Osteoblast (primary cell): ENCODE results near the gene CXCL17. TPM values are rescaled to one million over a fixed set of nuclear protein-coding genes. Genes with fewer than 3 reads are reported as not detected.

Experiments used
- DNase-seq: peaks from one replicate; pipeline ENCODE4 v3.0.0; 2011; ENCODE audit warnings: low spot score, mixed read lengths; ENCODE audit not compliant: insufficient read length; ENCODE audit errors: missing footprints
- H2AFZ ChIP-seq: 2 replicates; pipeline ENCODE4 v1.6.0; 2011; ENCODE audit warnings: mild to moderate bottlenecking, low read length
- H3K27ac ChIP-seq: 2 replicates; pipeline ENCODE4 v1.5.1; 2011; ENCODE audit warnings: mild to moderate bottlenecking, low read depth, low read length, moderate library complexity
- H3K27me3 ChIP-seq: 2 replicates; pipeline ENCODE4 v1.6.0; 2012; ENCODE audit warnings: mild to moderate bottlenecking, control low read depth, inconsistent platforms, low read length, moderate library complexity; ENCODE audit not compliant: insufficient read depth
- H3K36me3 ChIP-seq: 2 replicates; pipeline ENCODE4 v1.5.1; 2011; ENCODE audit warnings: mild to moderate bottlenecking, low read length, control low read depth, moderate library complexity; ENCODE audit not compliant: insufficient read depth
- H3K4me1 ChIP-seq: 2 replicates; pipeline ENCODE4 v1.5.1; 2011; ENCODE audit warnings: mild to moderate bottlenecking, low read length, control low read depth, moderate library complexity; ENCODE audit not compliant: insufficient read depth
- H3K4me2 ChIP-seq: 2 replicates; pipeline ENCODE4 v1.6.0; 2011; ENCODE audit warnings: mild to moderate bottlenecking, low read length; ENCODE audit not compliant: insufficient read depth
- H3K4me3 ChIP-seq: fragments of 200-600 bp; sonication (generic); 3 replicates; pipeline ENCODE4 v1.5.1; 2012; ENCODE audit warnings: mild to moderate bottlenecking, low read length, inconsistent platforms; ENCODE audit not compliant: insufficient read depth
- H3K79me2 ChIP-seq: 2 replicates; pipeline ENCODE4 v1.6.0; 2012; ENCODE audit warnings: mild to moderate bottlenecking, low read length, control low read depth, inconsistent platforms; ENCODE audit not compliant: insufficient read depth
- H3K9me3 ChIP-seq: 2 replicates; pipeline ENCODE4 v1.5.1; 2011; ENCODE audit warnings: low read depth, low read length, control low read depth
- H4K20me1 ChIP-seq: 2 replicates; pipeline ENCODE4 v1.6.0; 2012; ENCODE audit warnings: mild to moderate bottlenecking, low read length, control low read depth; ENCODE audit not compliant: insufficient read depth
- CTCF ChIP-seq: IDR thresholded peaks from 2 replicates; pipeline ENCODE4 v1.5.1; 2011; ENCODE audit warnings: mild to moderate bottlenecking, low read depth, low read length, moderate library complexity; ENCODE audit errors: extremely low read depth
- total RNA-seq: library from RNA; depleted of rRNA; stranded (reverse); fragments of >200 nt; gene quantifications from 2 replicates; pipeline ENCODE4 v1.2.3, GENCODE V29; 2012

Gene CXCL17
- total RNA-seq, 1 donor, result not detected

DNA sequence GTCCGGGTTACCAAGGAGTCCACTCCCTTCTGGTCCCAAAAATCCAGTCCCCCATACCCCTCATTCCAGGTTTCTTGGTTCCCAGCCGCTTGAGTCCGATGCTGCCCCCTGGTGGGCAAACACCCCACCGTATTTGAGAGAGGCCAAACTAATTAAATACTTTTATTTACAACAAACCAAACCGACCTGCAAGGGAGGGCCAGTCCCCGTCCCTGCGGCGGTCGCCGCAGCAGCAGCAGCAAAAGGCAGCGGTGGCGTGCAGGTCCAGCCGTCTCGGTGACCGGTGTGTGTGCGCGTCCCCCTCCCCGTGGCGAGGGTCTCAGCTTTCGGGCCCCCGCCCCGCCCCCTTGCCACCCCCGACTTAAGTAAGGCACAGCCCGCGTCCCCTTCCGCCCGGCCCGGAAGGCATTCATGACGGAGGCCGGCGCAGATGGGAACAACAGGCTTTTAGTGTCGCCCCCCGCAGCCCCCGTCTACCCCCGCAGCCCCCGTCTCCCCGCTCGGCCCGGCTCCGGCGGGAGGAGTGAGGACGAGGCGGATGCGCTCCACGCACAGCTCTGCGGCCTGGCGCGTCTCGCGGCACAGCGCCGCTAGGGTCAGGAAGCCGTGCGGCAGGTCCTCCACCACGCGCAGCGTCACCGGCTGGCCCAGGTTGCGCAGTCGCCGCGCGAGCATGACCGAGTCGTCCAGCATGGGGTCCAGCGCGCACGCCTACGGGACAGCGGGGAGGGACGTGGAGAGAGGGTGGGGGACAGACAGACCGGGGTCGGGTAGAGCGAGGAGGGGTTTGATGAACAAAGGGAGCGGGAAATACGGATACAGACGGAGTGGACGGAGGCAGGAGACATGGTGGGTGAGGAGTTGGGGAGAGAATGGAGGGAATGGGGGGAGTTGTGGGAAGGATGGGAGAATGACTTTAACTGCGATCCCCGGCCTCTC is 41.1 kb downstream of the CXCL17 start:
- peak overlapping the region; percentile 75 for H3K4me3 ChIP-seq
- H4K20me1 ChIP-seq, result peaks cover 5% of the 10 kb centered on the region
- H3K79me2 ChIP-seq, result peaks cover 7% of the 10 kb centered on the region
- peak; percentile 97 for DNase-seq
- no peaks in the 10 kb centered on the region for H3K27me3 ChIP-seq
- no peak overlapping the region for H3K27ac ChIP-seq
- peak overlapping the region; percentile 92 for H3K4me2 ChIP-seq
- peak; percentile 81 for TF ChIP-seq CTCF
- no peaks in the 10 kb centered on the region for H3K9me3 ChIP-seq
- peak overlapping the region; percentile 85 for H2AFZ ChIP-seq
- H3K36me3 ChIP-seq, result no peaks in the 10 kb centered on the region
- H3K4me1 ChIP-seq, result peaks cover 11% of the 10 kb centered on the region

DNA sequence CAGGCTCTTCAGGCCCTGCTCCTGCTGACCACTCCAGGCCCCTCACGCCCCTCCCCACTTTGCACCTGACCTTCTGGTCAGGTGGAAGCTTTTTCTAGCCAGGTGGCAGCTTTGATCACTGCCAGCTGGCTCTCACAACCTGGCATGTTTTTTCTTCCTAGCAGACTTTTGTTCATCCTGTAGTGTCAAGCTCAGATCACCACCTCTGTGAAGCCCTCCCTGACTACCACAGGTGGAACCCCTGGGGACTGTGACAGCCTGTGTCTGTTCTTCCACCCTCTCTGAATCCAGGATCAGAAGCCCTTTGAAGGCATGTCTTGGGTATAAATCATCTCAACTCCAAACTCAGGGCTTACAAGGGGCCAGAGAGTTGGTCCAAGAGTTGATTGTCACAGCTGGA is 42.3 kb downstream of the CXCL17 start:
- Histone ChIP-seq H3K27ac (no peak overlapping the region), H3K4me1 (peaks cover 18% of the 10 kb centered on the region), H2AFZ (no peak overlapping the region), H4K20me1 (peaks cover 5% of the 10 kb centered on the region), H3K4me2 (no peak overlapping the region), H3K36me3 (no peaks in the 10 kb centered on the region), H3K4me3 (no peak overlapping the region), H3K79me2 (peaks cover 7% of the 10 kb centered on the region), H3K27me3 (no peaks in the 10 kb centered on the region), H3K9me3 (no peaks in the 10 kb centered on the region)
- no peak for TF ChIP-seq CTCF
- peak; percentile 62 for DNase-seq

GRCh38 chr19:42397263-42398166 is 45.2 kb downstream of the CXCL17 start:
- peak overlapping the region; percentile 74 for H3K4me3 ChIP-seq
- peak; percentile 54 for DNase-seq
- H3K4me2 ChIP-seq, result peak overlapping the region; percentile 98
- peak overlapping the region; percentile 98 for H3K27ac ChIP-seq
- TF ChIP-seq CTCF, result no peak
- H3K79me2 ChIP-seq, result peaks cover 7% of the 10 kb centered on the region
- H3K9me3 ChIP-seq, result no peaks in the 10 kb centered on the region
- H3K36me3 ChIP-seq, result no peaks in the 10 kb centered on the region
- no peaks in the 10 kb centered on the region for H3K27me3 ChIP-seq
- peak overlapping the region; percentile 93 for H2AFZ ChIP-seq
- peaks cover 18% of the 10 kb centered on the region for H3K4me1 ChIP-seq
- H4K20me1 ChIP-seq, result peaks cover 5% of the 10 kb centered on the region
